ENCODE measurements around the gene OR10J4. TPM values are rescaled to one million over a fixed set of nuclear protein-coding genes. Genes with fewer than 3 reads are reported as not detected.

Gene OR10J4
- total RNA-seq, 2 donors from 2014 or later, result not detected

GRCh38 chr1:159429074-159429861 is 2.7 kb upstream of the OR10J4 start:
- no peak overlapping the region for H3K27ac ChIP-seq
- H3K9ac ChIP-seq (ENCODE audit: low read depth in 2 of 2, low read length in 2 of 2), result no peak overlapping the region
- no peaks in the 10 kb centered on the region for H3K4me1 ChIP-seq
- TF ChIP-seq CTCF (IDR thresholded peaks at IDR 0.05), result no peak
- no peaks in the 10 kb centered on the region for H3K9me3 ChIP-seq
- H3K36me3 ChIP-seq, result no peaks in the 10 kb centered on the region
- DNase-seq, result no peak
- H3K4me3 ChIP-seq, result no peak overlapping the region
- no peaks in the 10 kb centered on the region for H3K27me3 ChIP-seq
- intact Hi-C loops (cut with DNase I), result no loop called here

DNA sequence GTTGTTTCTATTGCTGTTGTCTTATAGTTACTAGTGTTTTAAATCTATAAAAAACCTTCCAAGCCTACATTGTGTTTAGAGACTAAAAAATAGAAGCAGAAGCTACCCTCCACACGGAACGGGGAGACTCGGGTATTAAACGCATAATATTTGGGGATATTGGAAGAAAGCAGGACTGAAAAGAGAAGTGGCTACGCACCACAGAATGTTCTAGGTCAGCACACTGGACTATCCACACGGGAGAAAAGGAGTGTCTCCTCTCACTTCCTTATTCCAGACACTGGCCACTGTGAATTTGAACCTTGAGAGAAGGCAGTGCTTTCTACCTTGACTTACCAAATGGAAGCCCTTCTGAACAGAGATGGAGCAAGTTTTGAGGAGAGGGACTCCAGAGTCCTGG is 1.0 kb upstream of the OR10J4 start:
- no peak for DNase-seq
- intact Hi-C loops (cut with DNase I), result no loop called here

GRCh38 chr1:159436469-159436868 is 4.5 kb downstream of the OR10J4 start:
- intact Hi-C loops (cut with DNase I), result no loop called here
- Histone ChIP-seq H3K27ac (no peak overlapping the region), H3K4me3 (no peak overlapping the region), H3K27me3 (no peaks in the 10 kb centered on the region), H3K9ac (ENCODE audit: low read depth in 2 of 2, low read length in 2 of 2) (no peak overlapping the region), H3K9me3 (no peaks in the 10 kb centered on the region), H3K4me1 (no peaks in the 10 kb centered on the region), H3K36me3 (no peaks in the 10 kb centered on the region)
- no peak for TF ChIP-seq CTCF (IDR thresholded peaks at IDR 0.05)
- no peak for DNase-seq

More for the DNA sequence above, 1.0 kb upstream of the OR10J4 start:
- no peaks in the 10 kb centered on the region for H3K36me3 ChIP-seq
- H3K9me3 ChIP-seq, result no peaks in the 10 kb centered on the region
- no peak overlapping the region for H3K27ac ChIP-seq
- no peak overlapping the region for H3K4me3 ChIP-seq
- H3K9ac ChIP-seq (ENCODE audit: low read depth in 2 of 2, low read length in 2 of 2), result no peak overlapping the region
- H3K27me3 ChIP-seq, result no peaks in the 10 kb centered on the region
- no peaks in the 10 kb centered on the region for H3K4me1 ChIP-seq
- TF ChIP-seq CTCF (IDR thresholded peaks at IDR 0.05), result no peak

DNA sequence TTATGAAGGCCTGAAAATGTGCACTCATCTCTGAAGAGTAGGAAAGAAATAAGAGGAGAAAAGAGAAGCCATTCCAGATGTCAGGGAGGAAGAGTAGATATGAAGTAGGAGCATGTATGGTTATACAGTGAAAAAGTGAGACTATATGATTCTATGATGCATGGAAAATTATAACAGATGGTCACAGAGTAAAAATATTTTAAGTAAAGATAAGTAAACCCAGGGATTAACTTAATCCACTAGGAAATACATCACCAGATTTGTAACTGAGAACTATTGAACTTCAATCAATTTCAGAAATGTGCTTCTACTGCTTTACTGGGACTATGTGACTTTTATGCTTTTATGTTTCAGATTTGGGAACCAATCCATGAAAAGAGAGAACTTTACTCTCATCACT is 7.4 kb downstream of the OR10J4 start, which contains the start of gene OR10J1:
TSS of gene OR10J1 (plus strand) at position 301 of the 400 bp plus-strand sequence. CDS start at position 371, 70 bp downstream.
- H3K4me3 ChIP-seq, result no peak within 1 kb of the TSS
- intact Hi-C loops (cut with DNase I), result no loop called here
- no peaks in the 10 kb centered on the region for H3K36me3 ChIP-seq
- H3K9me3 ChIP-seq, result no peaks in the 10 kb centered on the region
- no peak within 1 kb of the TSS for H3K9ac ChIP-seq (ENCODE audit: low read depth in 2 of 2, low read length in 2 of 2)
- DNase-seq, result no peak
- no peak for TF ChIP-seq CTCF (IDR thresholded peaks at IDR 0.05)
- no peak within 1 kb of the TSS for H3K27ac ChIP-seq
- no peaks in the 10 kb centered on the region for H3K4me1 ChIP-seq
- no peaks in the 10 kb centered on the region for H3K27me3 ChIP-seq

DNA sequence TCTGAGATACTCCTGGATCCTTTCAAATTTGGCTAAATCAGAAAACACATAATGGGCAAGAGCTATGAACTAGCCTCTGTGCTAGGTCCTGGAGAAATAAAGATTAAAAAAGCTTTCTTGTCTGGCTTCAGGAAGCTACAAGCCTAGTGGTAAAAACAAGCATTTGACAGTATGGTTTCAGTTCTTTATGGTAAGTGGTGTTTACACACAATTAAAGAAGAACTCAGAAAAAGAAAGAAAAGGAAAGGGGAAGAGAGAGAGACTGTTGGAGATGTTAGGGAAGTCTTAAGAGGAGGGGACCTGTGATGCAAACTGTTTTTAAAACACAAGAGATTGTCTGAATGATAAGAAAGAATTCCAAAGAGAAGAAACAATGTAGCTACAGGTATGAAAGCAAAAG is 9.4 kb downstream of the OR10J4 start:
- Histone ChIP-seq H3K36me3 (no peaks in the 10 kb centered on the region), H3K4me1 (no peaks in the 10 kb centered on the region), H3K4me3 (no peak overlapping the region), H3K27me3 (no peaks in the 10 kb centered on the region), H3K9ac (ENCODE audit: low read depth in 2 of 2, low read length in 2 of 2) (no peak overlapping the region), H3K27ac (no peak overlapping the region), H3K9me3 (no peaks in the 10 kb centered on the region)
- no peak for DNase-seq
- intact Hi-C loops (cut with DNase I), result no loop called here
- no peak for TF ChIP-seq CTCF (IDR thresholded peaks at IDR 0.05)

Data from colonic mucosa (tissue), 4 donors.